ENCODE results near the gene MYZAP.

GRCh38 chr15:57562196-57562769 is 29.4 kb upstream of the MYZAP start:
- TF ChIP-seq EP300 (IDR thresholded peaks at IDR 0.05) = no peak
- TF ChIP-seq, protein P1, sequence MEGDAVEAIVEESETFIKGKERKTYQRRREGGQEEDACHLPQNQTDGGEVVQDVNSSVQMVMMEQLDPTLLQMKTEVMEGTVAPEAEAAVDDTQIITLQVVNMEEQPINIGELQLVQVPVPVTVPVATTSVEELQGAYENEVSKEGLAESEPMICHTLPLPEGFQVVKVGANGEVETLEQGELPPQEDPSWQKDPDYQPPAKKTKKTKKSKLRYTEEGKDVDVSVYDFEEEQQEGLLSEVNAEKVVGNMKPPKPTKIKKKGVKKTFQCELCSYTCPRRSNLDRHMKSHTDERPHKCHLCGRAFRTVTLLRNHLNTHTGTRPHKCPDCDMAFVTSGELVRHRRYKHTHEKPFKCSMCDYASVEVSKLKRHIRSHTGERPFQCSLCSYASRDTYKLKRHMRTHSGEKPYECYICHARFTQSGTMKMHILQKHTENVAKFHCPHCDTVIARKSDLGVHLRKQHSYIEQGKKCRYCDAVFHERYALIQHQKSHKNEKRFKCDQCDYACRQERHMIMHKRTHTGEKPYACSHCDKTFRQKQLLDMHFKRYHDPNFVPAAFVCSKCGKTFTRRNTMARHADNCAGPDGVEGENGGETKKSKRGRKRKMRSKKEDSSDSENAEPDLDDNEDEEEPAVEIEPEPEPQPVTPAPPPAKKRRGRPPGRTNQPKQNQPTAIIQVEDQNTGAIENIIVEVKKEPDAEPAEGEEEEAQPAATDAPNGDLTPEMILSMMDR (IDR thresholded peaks at IDR 0.05) = no peak
- TF ChIP-seq POLR2A (IDR thresholded peaks at IDR 0.05) = no peak
- TF ChIP-seq POLR2AphosphoS5 (IDR thresholded peaks at IDR 0.05) = no peak

Data from sigmoid colon (tissue), 4 donors.